GM23248 (cell line): Measurements from ENCODE around the gene ARPC5.

Experiments
- EZH2 ChIP-seq: fragments of 200-600 bp; sonication (generic); IDR thresholded peaks from 2 replicates; pipeline ENCODE4 v1.6.1; 2018; ENCODE audit warnings: antibody characterized with exemption, mild to moderate bottlenecking; ENCODE audit not compliant: insufficient read depth, poor library complexity, severe bottlenecking
- EZH2phosphoT487 ChIP-seq: fragments of 200-600 bp; sonication (generic); IDR thresholded peaks from 2 replicates; pipeline ENCODE4 v1.6.1; 2018; ENCODE audit warnings: antibody characterized with exemption, moderate library complexity, mild to moderate bottlenecking, low read depth; ENCODE audit not compliant: insufficient read depth

GRCh38 chr1:183609759-183610452 is 25.7 kb downstream of the ARPC5 start:
- no peak for TF ChIP-seq EZH2phosphoT487
- TF ChIP-seq EZH2: no peak
